GM12878 (cell line): Measurements from ENCODE around the gene TAF11. TPM values are rescaled to one million over a fixed set of nuclear protein-coding genes. Genes with fewer than 3 reads are reported as not detected.

Experiments
- ATF3 ChIP-seq: IDR thresholded peaks from 2 replicates; pipeline ENCODE4 v1.6.1; 2011; ENCODE audit warnings: low read depth, mild to moderate bottlenecking, low read length, moderate library complexity, borderline replicate concordance; ENCODE audit errors: extremely low read depth
- ATF7 ChIP-seq: fragments of 450-650 bp; IDR thresholded peaks from 2 replicates; pipeline ENCODE4 v1.6.1; 2016; ENCODE audit warnings: low read depth, mild to moderate bottlenecking
- BACH1 ChIP-seq: fragments of 450-650 bp; IDR thresholded peaks from 2 replicates; pipeline ENCODE4 v1.6.1; 2017; ENCODE audit warnings: mild to moderate bottlenecking, borderline replicate concordance
- CEBPB ChIP-seq, 2 experiments: fragments of 150-350 bp in 1 of 2; IDR thresholded peaks; 2 replicates each; pipeline ENCODE4 v1.6.1; 2012 to 2014; ENCODE audit warnings: low read depth in 2 of 2, low read length in 2 of 2, borderline replicate concordance in 1 of 2, inconsistent platforms in 1 of 2
- E2F4 ChIP-seq: IDR thresholded peaks from 2 replicates; pipeline ENCODE4 v1.6.1; 2012; ENCODE audit warnings: low read depth, low read length, improper control_type of control experiment
- E2F8 ChIP-seq: fragments of 450-650 bp; IDR thresholded peaks from 2 replicates; pipeline ENCODE4 v1.6.1; 2018; ENCODE audit warnings: mild to moderate bottlenecking, low read depth, moderate library complexity; ENCODE audit not compliant: partially characterized antibody
- EED ChIP-seq: sonication (generic); IDR thresholded peaks from 2 replicates; pipeline ENCODE4 v1.6.1; 2016; ENCODE audit warnings: antibody characterized with exemption, low read depth
- IRF5 ChIP-seq: fragments of 450-650 bp; IDR thresholded peaks from 2 replicates; pipeline ENCODE4 v1.6.1; 2017; ENCODE audit warnings: borderline replicate concordance
- JUNB ChIP-seq: IDR thresholded peaks from 2 replicates; pipeline ENCODE4 v1.6.1; 2016; ENCODE audit warnings: antibody characterized with exemption, mild to moderate bottlenecking
- KAT2A ChIP-seq: conservative IDR thresholded peaks from 2 replicates; pipeline ENCODE4 v1.6.1; 2011; ENCODE audit warnings: low read depth, low read length; ENCODE audit not compliant: control insufficient read depth
- MEF2B ChIP-seq: fragments of 450-650 bp; IDR thresholded peaks from 2 replicates; pipeline ENCODE4 v1.6.1; 2018; ENCODE audit warnings: mild to moderate bottlenecking, moderate library complexity; ENCODE audit not compliant: partially characterized antibody, poor library complexity, severe bottlenecking
- NFIC ChIP-seq: IDR thresholded peaks from 2 replicates; pipeline ENCODE4 v1.6.1; 2012; ENCODE audit warnings: low read depth, mild to moderate bottlenecking, inconsistent platforms, low read length, moderate library complexity
- RAD51 ChIP-seq: fragments of 450-650 bp; IDR thresholded peaks from 2 replicates; pipeline ENCODE4 v1.6.1; 2016; ENCODE audit warnings: moderate library complexity, mild to moderate bottlenecking, inconsistent platforms
- RELA ChIP-seq: fragments of 450-650 bp; IDR thresholded peaks from 2 replicates; pipeline ENCODE4 v1.8.0; 2014; ENCODE audit warnings: borderline replicate concordance; ENCODE audit not compliant: partially characterized antibody
- RUNX3 ChIP-seq: IDR thresholded peaks from 2 replicates; pipeline ENCODE4 v1.6.1; 2012; ENCODE audit warnings: low read length, inconsistent platforms
- SMARCA5 ChIP-seq: fragments of 450-650 bp; IDR thresholded peaks from 2 replicates; pipeline ENCODE4 v1.6.1; 2017; ENCODE audit warnings: mild to moderate bottlenecking
- SUZ12 ChIP-seq: fragments of 200-600 bp; sonication (generic); IDR thresholded peaks from one replicate; pipeline ENCODE4 v1.6.1; 2018; ENCODE audit warnings: antibody characterized with exemption, mild to moderate bottlenecking; ENCODE audit not compliant: unreplicated experiment
- TARDBP ChIP-seq: IDR thresholded peaks from 2 replicates; pipeline ENCODE4 v1.6.1; 2016; ENCODE audit warnings: borderline replicate concordance
- USF2 ChIP-seq: IDR thresholded peaks from 2 replicates; pipeline ENCODE4 v1.6.1; 2011; ENCODE audit warnings: low read depth, low read length, improper control_type of control experiment, borderline replicate concordance
- ZBTB33 ChIP-seq: fragments of 450-650 bp; IDR thresholded peaks from 2 replicates; pipeline ENCODE4 v1.6.1; 2017; ENCODE audit warnings: mild to moderate bottlenecking
- ZNF274 ChIP-seq: IDR thresholded peaks from one replicate; pipeline ENCODE4 v1.8.0; 2011; ENCODE audit not compliant: insufficient read length, insufficient read depth
- ZNF384 ChIP-seq: IDR thresholded peaks from 2 replicates; pipeline ENCODE4 v1.6.1; 2012; ENCODE audit warnings: low read depth, mild to moderate bottlenecking, low read length, improper control_type of control experiment, borderline replicate concordance
- polyA plus RNA-seq, 11 experiments: library from polyadenylated mRNA; depleted of rRNA in 4 of 11; unstranded in 6 of 11; stranded (reverse) in 5 of 11; fragments of >200 nt; fragmentation: Nextera tagmentation in 4 of 11; fragmentation: Illumina TruSeq in 1 of 11; extraction: Ambion mirVana in 4 of 11; extraction: Trizol in 1 of 11; gene quantifications; 1 replicate in 1 of 11; 2 replicates in 10 of 11; pipeline versions ENCODE4 v1.2.1 to v1.2.3, GENCODE V29; 2011 to 2016; ENCODE audit warnings: inconsistent platforms in 2 of 11, missing spikeins in 2 of 11, low read depth in 1 of 11
- total RNA-seq, 4 experiments: library from RNA; depleted of rRNA in 3 of 4; stranded (reverse); fragments of >200 nt in 3 of 4; fragmentation: Illumina TruSeq in 1 of 4; extraction: Trizol in 1 of 4; gene quantifications; 2 replicates each; pipeline versions ENCODE4 v1.2.1 to v1.2.3, GENCODE V29; 2013 to 2021

Gene TAF11
- total and polyA plus RNA-seq, 10 of the 15 experiments (the other 5 are each of a cell fraction or from before 2014, with no cell fraction given): 24.6 to 59.2 (median 32.0) TPM

GRCh38 chr6:34912715-34913464 is 25.0 kb upstream of the TAF11 start (continued):
- no peak; the same call in 1 of the 2 replicates for TF ChIP-seq IRF5
- TF ChIP-seq MEF2B: no peak
- no peak for TF ChIP-seq ATF3
- no peak for TF ChIP-seq SMARCA5
- no peak for TF ChIP-seq RELA
- TF ChIP-seq RUNX3: peak; percentile 100
- TF ChIP-seq CEBPB (IDR thresholded peaks at IDR 0.05; ENCODE audit: borderline replicate concordance in 1 of 2, low read depth in 2 of 2, low read length in 2 of 2): peak in 1 of 2 experiments; percentile 28; a peak in 1 of 4 replicates
- no peak for TF ChIP-seq E2F4
- peak; percentile 68 for TF ChIP-seq ATF7
- peak; percentile 63; the same call in 1 of the 2 replicates for TF ChIP-seq NFIC
- no peak for TF ChIP-seq SUZ12
- TF ChIP-seq ZBTB33: no peak
- no peak for TF ChIP-seq KAT2A
- TF ChIP-seq BACH1: no peak
- TF ChIP-seq E2F8: no peak
- TF ChIP-seq USF2: no peak
- TF ChIP-seq TARDBP: no peak
- TF ChIP-seq ZNF274: no peak
- TF ChIP-seq ZNF384: no peak
- TF ChIP-seq RAD51: peak; percentile 16; the same call in 1 of the 2 replicates
- TF ChIP-seq JUNB: peak; percentile 46
- peak; percentile 69; the same call in 1 of the 2 replicates for TF ChIP-seq EED
